Coronary artery (tissue), 2 donors: ENCODE measurements around the gene EHMT1.
"Not testable (repeated sequence)": the region's sequence is repeated elsewhere in the genome, so short reads cannot be mapped to it uniquely, and the experiment has no call there.

Experiments used
- DNase-seq: peaks from one replicate; pipeline ENCODE4 v3.0.0-alpha.2; 2017; ENCODE audit warnings: low spot score
- H3K27ac ChIP-seq, 2 donors: fragments of 200-600 bp; sonication (generic); one replicate each; pipeline ENCODE4 v1.5.1; 2016 to 2019
- H3K4me3 ChIP-seq: fragments of 200-600 bp; sonication (generic); 2 replicates; pipeline ENCODE4 v1.5.1; 2016; ENCODE audit warnings: mild to moderate bottlenecking, moderate library complexity
- CTCF ChIP-seq: fragments of 200-600 bp; sonication (generic); IDR thresholded peaks from one replicate; pipeline ENCODE4 v1.5.1; 2019; ENCODE audit warnings: antibody characterized with exemption

Gene EHMT1

GRCh38 chr9:137711678-137712105 is 92.9 kb downstream of the EHMT1 start:
- no peak for DNase-seq
- Histone ChIP-seq H3K4me3 (no peak overlapping the region), H3K27ac (no peak overlapping the region)
- no peak for TF ChIP-seq CTCF

- no peak for TF ChIP-seq CTCF
- no peak overlapping the region for H3K27ac ChIP-seq
- no peak for DNase-seq
- no peak overlapping the region for H3K4me3 ChIP-seq
Observed at GRCh38 chr9:137715321-137715720, 96.5 kb downstream of the EHMT1 start.

GRCh38 chr9:137715866-137716693 is 97.3 kb downstream of the EHMT1 start:
- not testable (repeated sequence) for H3K4me3 ChIP-seq, DNase-seq, H3K27ac ChIP-seq

- DNase-seq = no peak
- H3K27ac ChIP-seq = no peak overlapping the region
- no peak overlapping the region for H3K4me3 ChIP-seq
- no peak for TF ChIP-seq CTCF
Observed at GRCh38 chr9:137716694-137717287, 98.0 kb downstream of the EHMT1 start.

- H3K4me3 ChIP-seq = no peak overlapping the region
- no peak for DNase-seq
- no peak for TF ChIP-seq CTCF
- no peak overlapping the region for H3K27ac ChIP-seq
Observed at GRCh38 chr9:137717776-137718327, 99.0 kb downstream of the EHMT1 start.

- H3K27ac ChIP-seq = no peak overlapping the region
Observed at GRCh38 chr9:137719194-137719593, 100.4 kb downstream of the EHMT1 start.

More at GRCh38 chr9:137719194-137719593, 100.4 kb downstream of the EHMT1 start:
- DNase-seq = no peak
- no peak for TF ChIP-seq CTCF
- H3K4me3 ChIP-seq = no peak overlapping the region
